RCC 7860 (cell line): ENCODE results near the gene COX6A1.

Experiments
- DNase-seq: peaks from one replicate; pipeline ENCODE4 v3.0.0-alpha.2; 2015; ENCODE audit warnings: low spot score
- FAIRE-seq: peaks from 2 replicates; lab custom pipeline; 2012; peaks lifted over from hg19 to GRCh38; lab: Jason Lieb, UNC

Gene COX6A1

GRCh38 chr12:120437735-120438494, at the start of gene COX6A1:
Gene COX6A1 (plus strand): TSS chr12:120438113. CDS start chr12:120438127, 14 bp downstream.
- peak; percentile 97 for DNase-seq
- FAIRE-seq = peak; percentile 85

- no peak for FAIRE-seq
- DNase-seq = no peak
Observed at GRCh38 chr12:120388691-120389481, 49.0 kb upstream of the COX6A1 start.

- no peak for DNase-seq
- no peak for FAIRE-seq
Observed at GRCh38 chr12:120390540-120391120, 47.3 kb upstream of the COX6A1 start.

GRCh38 chr12:120394483-120395367, 43.2 kb upstream of the COX6A1 start:
- DNase-seq = no peak
- FAIRE-seq = no peak

GRCh38 chr12:120397824-120398540, 39.9 kb upstream of the COX6A1 start:
- no peak for FAIRE-seq
- no peak for DNase-seq

GRCh38 chr12:120399531-120399930, 38.4 kb upstream of the COX6A1 start:
- DNase-seq (no peak), FAIRE-seq (no peak)

GRCh38 chr12:120402217-120402616, 35.7 kb upstream of the COX6A1 start:
- FAIRE-seq (no peak), DNase-seq (no peak)

GRCh38 chr12:120403869-120404268, 34.0 kb upstream of the COX6A1 start:
- DNase-seq (no peak), FAIRE-seq (no peak)

- FAIRE-seq (no peak), DNase-seq (no peak)
Observed at GRCh38 chr12:120404271-120404670, 33.6 kb upstream of the COX6A1 start.

GRCh38 chr12:120406069-120406468, 31.8 kb upstream of the COX6A1 start:
- no peak for DNase-seq
- no peak for FAIRE-seq

- DNase-seq (no peak), FAIRE-seq (no peak)
Observed at GRCh38 chr12:120406553-120406952, 31.4 kb upstream of the COX6A1 start.

GRCh38 chr12:120408771-120409170, 29.1 kb upstream of the COX6A1 start:
- no peak for DNase-seq
- no peak for FAIRE-seq

- FAIRE-seq (no peak), DNase-seq (no peak)
Observed at GRCh38 chr12:120412421-120412820, 25.5 kb upstream of the COX6A1 start.

- DNase-seq (no peak), FAIRE-seq (no peak)
Observed at GRCh38 chr12:120413901-120414695, 23.8 kb upstream of the COX6A1 start.

GRCh38 chr12:120416490-120417216, 21.3 kb upstream of the COX6A1 start:
- DNase-seq (no peak), FAIRE-seq (no peak)

- no peak for DNase-seq
- no peak for FAIRE-seq
Observed at GRCh38 chr12:120417917-120418580, 19.9 kb upstream of the COX6A1 start.

- no peak for FAIRE-seq
- DNase-seq = no peak
Observed at GRCh38 chr12:120421701-120422100, 16.2 kb upstream of the COX6A1 start.

- DNase-seq (no peak), FAIRE-seq (no peak)
Observed at GRCh38 chr12:120422892-120423456, 14.9 kb upstream of the COX6A1 start.
